GM21515 (cell line): ENCODE data around the gene CELA3B.
"Not testable (repeated sequence)": the region's sequence is repeated elsewhere in the genome, so short reads cannot be mapped to it uniquely, and the experiment has no call there.

Source experiments
- ATAC-seq: cut with Tn5 transposase; IDR thresholded peaks from one replicate; pipeline ENCODE4 v1.9.1; 2021; ENCODE audit not compliant: unreplicated experiment

The CELA3B gene

GRCh38 chr1:22005261-22006149, 28.7 kb downstream of the CELA3B start:
- not testable (repeated sequence) for ATAC-seq

DNA sequence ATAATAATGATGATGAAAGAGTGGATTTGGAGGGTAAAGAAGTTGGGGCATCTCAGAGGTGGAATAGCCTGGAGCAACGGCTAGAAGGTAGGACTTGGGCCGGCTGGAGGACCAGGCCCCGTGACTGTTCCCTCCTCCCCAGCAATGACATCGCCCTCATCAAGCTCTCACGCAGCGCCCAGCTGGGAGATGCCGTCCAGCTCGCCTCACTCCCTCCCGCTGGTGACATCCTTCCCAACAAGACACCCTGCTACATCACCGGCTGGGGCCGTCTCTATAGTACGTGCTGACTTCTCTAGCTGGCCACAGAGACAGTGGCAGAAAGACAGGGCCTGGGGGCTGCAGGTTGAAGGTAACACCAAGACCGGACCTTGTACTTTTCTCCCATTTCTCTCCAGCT, 29.9 kb downstream of the CELA3B start:
- not testable (repeated sequence) for ATAC-seq

DNA sequence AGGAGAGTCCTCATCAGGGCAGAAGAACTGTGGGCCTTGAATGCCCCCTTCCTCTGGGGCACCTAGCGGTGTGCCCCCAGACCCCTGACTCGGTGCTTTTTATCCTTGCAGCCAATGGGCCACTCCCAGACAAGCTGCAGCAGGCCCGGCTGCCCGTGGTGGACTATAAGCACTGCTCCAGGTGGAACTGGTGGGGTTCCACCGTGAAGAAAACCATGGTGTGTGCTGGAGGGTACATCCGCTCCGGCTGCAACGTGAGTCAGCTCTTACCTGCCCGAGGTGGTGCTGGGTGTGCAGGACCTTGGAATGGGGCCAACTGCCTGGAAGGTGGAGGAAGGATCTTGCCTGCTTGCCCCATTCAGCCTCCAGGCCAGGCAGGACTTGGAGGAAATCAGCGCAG, 30.4 kb downstream of the CELA3B start:
- ATAC-seq = not testable (repeated sequence)

- not testable (repeated sequence) for ATAC-seq
Measured at GRCh38 chr1:22009566-22009965, 32.7 kb downstream of the CELA3B start.

- ATAC-seq = not testable (repeated sequence)
Measured at GRCh38 chr1:22012752-22013151, 35.9 kb downstream of the CELA3B start.

DNA sequence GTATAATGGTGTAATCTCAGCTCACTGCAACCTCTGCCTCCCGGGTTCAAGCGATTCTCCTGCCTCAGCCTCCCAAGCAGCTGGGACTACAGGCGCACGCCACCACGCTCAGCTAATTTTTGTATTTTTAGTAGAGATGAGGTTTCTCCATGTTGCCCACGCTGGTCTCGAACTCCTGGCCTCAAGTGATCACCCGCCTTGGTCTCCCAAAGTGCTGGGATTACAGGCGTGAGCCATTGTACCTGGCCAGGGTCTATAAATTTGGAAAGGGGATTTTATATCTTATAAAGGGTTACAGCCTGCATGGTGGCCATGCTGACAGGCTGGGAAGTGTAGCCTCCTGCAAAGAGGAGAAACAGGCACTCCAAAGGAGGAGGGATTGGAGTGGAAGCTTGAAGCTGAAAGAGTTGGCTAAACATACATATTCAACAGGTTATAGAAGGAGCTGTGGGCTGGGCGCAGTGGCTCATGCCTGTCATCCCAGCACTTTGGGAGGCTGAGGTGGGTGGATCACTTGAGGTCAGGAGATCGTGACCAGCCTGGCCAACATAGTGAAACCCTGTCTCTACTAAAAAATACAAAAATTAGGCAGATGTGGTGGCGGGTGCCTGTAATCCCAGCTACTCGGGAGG, 37.9 kb downstream of the CELA3B start:
- ATAC-seq = not testable (repeated sequence)

DNA sequence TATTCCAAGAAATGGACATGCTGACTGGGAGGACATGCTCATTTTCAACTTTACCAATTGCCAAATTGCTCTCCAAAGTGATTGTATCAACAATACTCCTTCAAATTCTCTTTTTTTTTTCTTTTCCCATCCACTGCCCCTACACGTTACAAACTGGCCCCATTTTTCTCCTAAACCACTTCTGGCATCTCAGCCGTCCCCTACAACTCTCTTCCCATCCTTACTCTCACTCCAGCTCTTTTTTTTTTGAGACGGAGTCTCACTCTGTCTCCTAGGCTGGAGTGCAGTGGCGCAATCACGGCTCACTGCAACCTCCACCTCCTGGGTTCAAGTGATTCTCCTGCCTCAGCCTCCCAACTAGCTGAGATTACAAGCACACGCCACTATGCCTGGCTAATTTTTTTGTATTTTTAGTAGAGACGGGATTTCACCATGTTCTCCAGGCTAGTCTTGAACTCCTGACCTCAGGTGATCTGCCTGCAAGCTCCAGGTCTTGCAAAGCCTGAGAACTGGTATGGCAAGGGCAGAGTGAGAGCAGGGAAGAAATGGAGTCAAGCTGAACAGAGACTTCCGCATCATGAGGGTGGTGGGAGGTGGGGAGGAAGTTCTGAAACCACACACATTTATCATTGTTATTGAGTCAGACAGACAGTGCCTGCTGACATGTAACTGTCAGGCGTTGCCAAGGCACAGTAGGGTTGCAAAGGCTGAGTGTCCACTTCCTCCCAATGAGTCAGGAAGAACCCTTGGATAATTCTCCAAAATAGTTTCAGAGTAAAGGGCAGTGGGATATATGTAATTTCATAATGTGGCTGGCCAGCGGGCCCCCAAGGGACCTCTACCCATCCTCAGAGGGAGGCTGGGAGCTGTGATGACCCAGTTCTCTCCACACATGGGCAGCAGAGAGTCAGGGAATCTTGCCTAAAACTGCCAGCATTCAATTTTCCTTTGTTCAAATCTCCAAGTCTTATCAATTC, 42.0 kb downstream of the CELA3B start:
- no peak for ATAC-seq

DNA sequence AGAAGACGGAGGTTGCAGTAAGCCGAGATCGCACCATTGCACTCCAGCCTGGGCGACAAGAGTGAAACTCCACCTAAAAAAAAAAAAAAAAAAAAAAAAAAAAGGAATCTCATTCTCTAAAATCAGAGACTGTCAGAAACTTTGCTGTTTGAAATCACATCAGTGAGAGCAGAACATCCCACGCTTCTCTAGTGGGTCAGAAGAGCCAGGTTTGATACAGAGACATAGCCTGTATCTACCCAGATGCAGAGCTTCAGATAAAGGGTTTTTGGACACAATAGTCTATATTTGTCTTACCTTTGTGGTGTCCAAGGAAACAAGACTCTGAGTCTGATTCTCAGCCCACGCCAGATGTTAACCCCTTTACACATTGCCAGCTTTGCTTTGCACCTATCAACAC, 44.2 kb downstream of the CELA3B start:
- ATAC-seq = no peak

DNA sequence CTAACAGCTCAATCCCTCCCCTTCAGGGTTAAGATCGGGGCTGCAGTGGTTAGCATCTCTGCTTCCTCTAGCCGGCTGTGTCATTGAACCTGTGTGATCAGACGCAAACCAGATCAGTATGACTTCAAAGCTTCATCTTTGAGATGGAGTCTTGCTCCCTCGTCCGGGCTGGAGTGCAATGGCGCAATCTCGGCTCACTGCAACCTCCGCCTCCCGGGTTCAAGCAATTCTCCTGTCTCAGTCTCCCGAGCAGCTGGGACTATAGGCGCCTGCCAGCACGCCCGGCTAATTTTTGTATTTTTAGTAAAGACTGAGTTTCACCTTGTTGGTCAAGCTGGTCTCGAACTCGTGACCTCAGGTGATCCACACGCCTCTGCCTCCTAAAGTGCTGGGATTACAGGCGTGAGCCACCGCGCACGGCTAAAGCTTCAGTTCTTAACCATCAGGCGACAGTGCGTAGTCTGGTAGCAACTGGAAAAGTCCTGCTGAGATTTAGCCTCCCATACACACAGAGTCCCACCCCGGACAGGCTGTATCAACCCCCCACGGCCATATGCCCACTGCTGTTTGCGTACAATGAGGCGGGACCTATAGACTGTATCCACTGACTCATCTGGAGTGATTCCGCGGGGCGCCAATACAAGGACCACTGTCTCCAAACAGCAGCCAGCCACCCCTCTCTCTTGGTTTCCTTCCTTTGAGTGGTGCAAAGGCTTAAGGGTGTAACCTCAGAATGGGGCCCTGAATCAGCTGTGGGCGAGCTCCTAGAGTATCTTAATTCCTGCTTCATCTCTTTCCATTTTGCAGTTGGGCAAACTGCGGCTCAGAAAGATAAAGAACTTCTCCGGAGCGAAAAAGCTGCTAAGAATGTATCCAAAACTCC, 47.9 kb downstream of the CELA3B start:
- peak; percentile 36 for ATAC-seq

- peak; percentile 69 for ATAC-seq
Measured at GRCh38 chr1:22025368-22026155, 48.7 kb downstream of the CELA3B start.

GRCh38 chr1:22026924-22027289, 50.1 kb downstream of the CELA3B start:
- no peak for ATAC-seq

DNA sequence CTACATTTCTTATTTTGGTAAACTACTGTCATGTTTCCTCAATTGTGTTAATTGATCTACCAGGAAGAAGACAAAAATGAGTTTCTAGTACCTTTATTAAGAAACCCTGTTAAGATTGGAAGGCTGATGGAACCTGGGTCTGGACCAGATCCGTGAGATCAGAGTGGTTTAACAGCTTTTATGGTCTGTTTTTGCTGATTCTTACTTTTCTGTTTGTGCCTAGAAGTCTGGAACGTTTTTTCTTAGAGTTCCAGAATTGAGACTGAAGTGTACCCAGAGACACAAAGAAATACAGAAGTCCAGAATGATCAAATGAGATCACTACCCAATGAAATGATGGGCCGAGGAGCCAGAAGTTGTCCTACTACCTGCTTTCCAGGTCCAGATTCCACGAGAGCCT, 53.2 kb downstream of the CELA3B start:
- no peak for ATAC-seq

DNA sequence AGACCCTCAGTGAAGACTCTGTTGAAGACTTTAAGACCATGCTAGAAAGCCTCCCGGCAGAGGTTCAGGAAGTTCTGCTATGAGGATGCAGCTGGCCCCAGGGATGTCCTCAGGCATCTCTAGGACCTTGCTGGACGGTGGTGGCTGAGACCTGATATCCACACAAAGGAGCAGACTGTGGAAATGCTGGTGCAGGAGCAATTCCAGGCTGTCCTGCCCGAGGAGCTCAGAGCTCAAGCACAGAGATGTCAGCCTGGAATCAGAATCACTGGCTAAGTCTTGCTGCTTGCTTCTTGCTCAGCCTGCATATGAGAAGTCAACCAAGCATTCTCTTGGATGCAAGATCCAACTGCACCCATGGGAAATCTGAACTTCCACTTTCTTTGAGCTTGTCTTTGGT, 53.7 kb downstream of the CELA3B start:
- ATAC-seq = no peak

DNA sequence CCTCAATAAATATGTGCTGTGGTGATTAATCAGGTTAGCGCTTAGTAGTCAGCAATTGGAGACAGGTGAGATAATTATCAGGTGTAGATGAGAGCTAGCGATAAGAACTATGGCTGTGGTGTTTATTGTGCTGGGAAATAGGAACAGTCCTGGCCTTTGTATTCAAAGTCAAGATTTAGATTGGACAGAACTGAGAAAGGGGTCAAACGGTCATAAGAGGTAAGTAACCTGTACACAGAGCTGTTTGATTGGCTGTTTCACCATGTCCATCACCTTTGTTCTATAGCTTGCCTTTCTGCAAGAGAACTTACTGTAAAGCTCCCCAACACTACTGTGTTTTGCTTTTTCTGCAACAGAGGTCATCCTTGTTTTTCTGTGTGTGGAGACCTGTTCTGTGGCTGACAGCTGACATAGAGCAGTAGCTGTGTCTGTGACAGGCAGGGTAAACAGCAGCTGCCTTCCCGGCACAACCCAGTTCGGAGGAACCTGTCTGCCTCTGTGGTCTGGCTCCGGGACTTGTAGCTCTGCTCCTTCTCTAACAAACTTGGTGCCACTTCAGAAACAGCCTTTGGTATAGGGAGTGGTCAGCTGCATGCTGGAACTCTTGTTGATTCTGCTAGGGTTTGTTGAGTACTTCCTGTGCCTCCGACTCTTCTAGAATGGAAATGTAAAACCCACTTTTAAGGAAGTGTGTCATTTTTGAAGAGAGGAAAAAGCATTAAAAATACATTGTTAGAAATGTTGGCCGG, 54.6 kb downstream of the CELA3B start:
- no peak for ATAC-seq

DNA sequence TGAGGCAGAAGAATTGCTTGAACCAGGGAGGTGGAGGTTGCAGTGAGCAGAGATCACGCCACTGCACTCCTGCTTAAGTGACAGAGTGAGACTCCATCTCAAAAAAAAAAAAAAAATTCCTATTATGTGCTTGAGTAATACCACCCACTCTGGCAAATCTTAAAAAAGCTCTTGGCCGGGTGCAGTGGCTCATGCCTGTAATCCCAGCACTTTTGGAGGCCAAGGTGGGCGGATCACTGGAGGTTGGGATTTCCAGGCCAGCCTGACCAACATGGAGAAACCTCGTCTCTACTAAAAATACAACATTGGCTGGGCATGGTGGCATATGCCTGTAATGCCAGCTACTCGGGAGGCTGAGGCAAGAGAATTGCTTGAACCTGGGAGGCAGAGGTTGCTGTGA, 58.0 kb downstream of the CELA3B start:
- ATAC-seq = not testable (repeated sequence)

DNA sequence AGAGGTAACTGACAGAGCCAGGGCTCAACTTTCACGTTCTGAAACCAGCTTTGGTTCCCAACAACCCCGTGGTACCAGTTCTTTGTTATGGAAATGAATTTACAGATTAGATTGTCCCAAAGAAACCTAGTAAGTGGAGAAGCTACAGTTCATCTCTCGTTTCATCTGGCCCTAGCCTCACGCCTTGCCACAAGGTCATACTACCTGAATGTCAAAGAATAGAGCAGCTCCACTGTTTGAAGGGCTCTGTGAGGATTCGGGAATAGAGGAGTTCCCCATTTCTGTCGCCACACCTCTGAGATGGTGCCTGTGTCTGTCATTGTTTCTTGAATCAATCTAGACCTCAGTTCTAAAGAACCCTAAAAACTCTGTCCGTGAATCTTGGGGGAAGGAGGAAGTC, 60.7 kb downstream of the CELA3B start:
- no peak for ATAC-seq

DNA sequence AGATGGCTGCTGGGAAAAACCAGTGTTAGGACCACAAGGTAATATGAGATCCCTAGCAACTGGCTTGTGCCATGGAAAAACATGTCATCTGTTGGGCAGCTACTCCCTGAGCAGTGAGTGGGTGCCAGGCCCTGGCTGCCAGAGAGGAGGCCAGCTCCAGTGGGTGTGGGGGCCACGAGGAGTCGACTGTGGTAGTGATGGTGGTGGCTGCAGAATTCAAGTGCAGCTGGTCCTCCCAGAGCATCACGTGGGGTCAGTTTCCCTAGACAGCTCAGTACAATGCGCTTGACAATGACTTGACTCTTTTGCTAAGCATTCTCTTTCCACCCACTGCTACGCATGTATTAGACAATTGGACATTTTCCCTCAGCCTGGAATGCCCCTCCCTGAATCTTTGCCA, 61.2 kb downstream of the CELA3B start:
- ATAC-seq = no peak
